Stomach (tissue), 9 donors: Measurements from ENCODE around the gene PIK3R6. TPM values are rescaled to one million over a fixed set of nuclear protein-coding genes. Genes with fewer than 3 reads are reported as not detected.

Experiments used
- DNase-seq, 2 donors: peaks; one replicate each; pipeline versions ENCODE4 v3.0.0 to v3.0.0-alpha.2; 2013 to 2019
- H3K27ac ChIP-seq, 5 donors: fragments of 200-600 bp in 4 of 5; sonication (generic) in 4 of 5; one replicate each; pipeline ENCODE4 v1.5.1; 2013 to 2019; ENCODE audit warnings: mild to moderate bottlenecking in 1 of 5, moderate library complexity in 1 of 5
- H3K27me3 ChIP-seq, 3 donors: fragments of 200-600 bp; sonication (generic); one replicate each; pipeline ENCODE4 v1.5.1; 2017 to 2019; ENCODE audit warnings: mixed run types in 1 of 3
- H3K36me3 ChIP-seq, 4 donors: fragments of 200-600 bp; sonication (generic); 1 replicate in 3 of 4; 2 replicates in 1 of 4; pipeline ENCODE4 v1.5.1; 2016 to 2019
- H3K4me1 ChIP-seq, 4 donors: fragments of 200-600 bp; sonication (generic); one replicate each; pipeline ENCODE4 v1.5.1; 2016 to 2019
- H3K4me3 ChIP-seq, 4 donors: fragments of 200-600 bp; sonication (generic) in 3 of 4; one replicate each; pipeline ENCODE4 v1.5.1; 2016 to 2019; ENCODE audit warnings: mild to moderate bottlenecking in 1 of 4
- H3K9me3 ChIP-seq, 4 donors: fragments of 200-600 bp; sonication (generic); one replicate each; pipeline ENCODE4 v1.5.1; 2016 to 2019
- CTCF ChIP-seq, 7 experiments: fragments of 450-650 bp in 4 of 7; fragments of 200-600 bp in 3 of 7; sonication (generic) in 3 of 7; IDR thresholded peaks; one replicate each; pipeline ENCODE4 v1.5.1; 2016 to 2019; ENCODE audit warnings: antibody characterized with exemption in 7 of 7, control low read depth in 2 of 7, mild to moderate bottlenecking in 1 of 7
- EP300 ChIP-seq: sonication (generic); formaldehyde crosslinking; IDR thresholded peaks from one replicate; pipeline ENCODE4 v1.6.1; 2017; ENCODE audit warnings: antibody characterized with exemption
- POLR2A ChIP-seq, 4 donors: fragments of 450-650 bp; IDR thresholded peaks; one replicate each; pipeline ENCODE4 v1.6.1; 2016; ENCODE audit warnings: antibody characterized with exemption in 4 of 4, control low read depth in 2 of 4, mild to moderate bottlenecking in 1 of 4, moderate library complexity in 1 of 4
- POLR2AphosphoS5 ChIP-seq, 3 donors: sonication (generic); formaldehyde crosslinking; IDR thresholded peaks; one replicate each; pipeline ENCODE4 v1.6.1; 2016; ENCODE audit warnings: antibody characterized with exemption in 3 of 3
- WGBS, 5 donors: extraction: QIAGEN DNeasy Blood & Tissue Kit in 3 of 5; methylation state at CpG; one replicate each; pipeline versions ENCODE4 v1.1.5 to v1.1.7; 2013 to 2018; 5-methylcytosine and 5-hydroxymethylcytosine counted together
- intact Hi-C: fragments of 100-400 bp; cut with DNase I; formaldehyde crosslinking; loops from one replicate; pipeline ENCODE4 v1.15.1; 2023; ENCODE audit warnings: low total_unique reads
- polyA plus RNA-seq, 3 donors: library from polyadenylated mRNA; stranded (reverse); fragments of 200-250 nt; gene quantifications; one replicate each; pipeline ENCODE4 v1.2.3, GENCODE V29; 2013
- total RNA-seq, 5 donors: library from RNA; depleted of rRNA; stranded (reverse); fragments of >200 nt; gene quantifications; one replicate each; pipeline versions ENCODE4 v1.1.0 to v1.2.3, GENCODE V29; 2014 to 2016
- donor health status: healthy with polysubstance abuse.
- donor health status: Bipolar disorder and iron deficiency.
- donor health status: healthy.

The PIK3R6 gene
- total and polyA plus RNA-seq, 8 donors, result under 0.01 to 4.3 (median 0.37) TPM; not detected in 1

- TF ChIP-seq POLR2AphosphoS5 (IDR thresholded peaks at IDR 0.05), result no peak
- TF ChIP-seq CTCF (IDR thresholded peaks at IDR 0.05), result no peak
- TF ChIP-seq EP300, result no peak
- no peak for TF ChIP-seq POLR2A (IDR thresholded peaks at IDR 0.05)
- Histone ChIP-seq H3K4me3 (no peak overlapping the region), H3K36me3 (peaks cover 0 to 51% (median 5%) of the 10 kb centered on the region in 4 donors), H3K27me3 (no peaks in the 10 kb centered on the region), H3K27ac (no peak overlapping the region), H3K9me3 (no peaks in the 10 kb centered on the region), H3K4me1 (peaks cover 0 to 5% (median 3%) of the 10 kb centered on the region in 4 donors)
- DNase-seq, result no peak
- intact Hi-C loops, result no loop called here
- 95 to 97% (median 96%) methylated on average over 12 to 14 of the region's 14 CpGs for WGBS, 5 donors
These were observed 22.2 kb upstream of the PIK3R6 start for GRCh38 chr17:8889458-8890210.

- 50 to 80% (median 68%) methylated on average over 8 of the region's 8 CpGs for WGBS, 5 donors
- H3K27me3 ChIP-seq, result no peaks in the 10 kb centered on the region
- H3K9me3 ChIP-seq, result no peaks in the 10 kb centered on the region
- TF ChIP-seq CTCF (IDR thresholded peaks at IDR 0.05) (no peak), EP300 (no peak), POLR2AphosphoS5 (IDR thresholded peaks at IDR 0.05) (no peak), POLR2A (IDR thresholded peaks at IDR 0.05) (no peak)
- no peak for DNase-seq
- H3K27ac ChIP-seq, result no peak overlapping the region
- H3K4me1 ChIP-seq, result peaks cover 0 to 4% (median 0%) of the 10 kb centered on the region in 4 donors
- no peak overlapping the region for H3K4me3 ChIP-seq
- intact Hi-C loops, result no loop called here
- peaks cover 0 to 59% (median 8%) of the 10 kb centered on the region in 4 donors for H3K36me3 ChIP-seq
These were observed 21.3 kb upstream of the PIK3R6 start for GRCh38 chr17:8888704-8889302.

GRCh38 chr17:8887834-8888703 is 20.6 kb upstream of the PIK3R6 start:
- Histone ChIP-seq H3K9me3 (no peaks in the 10 kb centered on the region), H3K4me1 (peaks cover 0 to 4% (median 0%) of the 10 kb centered on the region in 4 donors), H3K4me3 (no peak overlapping the region), H3K27me3 (no peaks in the 10 kb centered on the region), H3K36me3 (peaks cover 0 to 64% (median 10%) of the 10 kb centered on the region in 4 donors), H3K27ac (no peak overlapping the region)
- WGBS, 5 donors, result 71 to 76% (median 74%) methylated on average over 29 to 39 of the region's 39 CpGs
- DNase-seq, result peak in 1 of 2 donors; percentile 51
- intact Hi-C loops, result no loop called here
- no peak for TF ChIP-seq EP300
- TF ChIP-seq CTCF (IDR thresholded peaks at IDR 0.05), result no peak
- no peak for TF ChIP-seq POLR2A (IDR thresholded peaks at IDR 0.05)
- no peak for TF ChIP-seq POLR2AphosphoS5 (IDR thresholded peaks at IDR 0.05)

GRCh38 chr17:8887301-8887700 is 19.8 kb upstream of the PIK3R6 start:
- H3K4me1 ChIP-seq, result peaks cover 0 to 4% (median 0%) of the 10 kb centered on the region in 4 donors
- WGBS, 5 donors, result 91 to 97% (median 96%) methylated on average over 11 of the region's 11 CpGs
- H3K36me3 ChIP-seq, result peaks cover 0 to 65% (median 10%) of the 10 kb centered on the region in 4 donors
- no peak overlapping the region for H3K27ac ChIP-seq
- no peak overlapping the region for H3K4me3 ChIP-seq
- intact Hi-C loops, result no loop called here
- no peaks in the 10 kb centered on the region for H3K9me3 ChIP-seq
- no peaks in the 10 kb centered on the region for H3K27me3 ChIP-seq
- DNase-seq, result no peak
- TF ChIP-seq CTCF (IDR thresholded peaks at IDR 0.05) (no peak), EP300 (no peak), POLR2A (IDR thresholded peaks at IDR 0.05) (no peak), POLR2AphosphoS5 (IDR thresholded peaks at IDR 0.05) (no peak)
